Activated naive CD4-positive, alpha-beta T cell treated with anti-CD3 and anti-CD28 coated beads, Interleukin-2, amount 10 ng/mL, durations not matched to agents 7 days and 5 days (primary cell): ENCODE data around the gene HPCAL4.

Experiments used
- CTCF ChIA-PET: fragments of 350-600 bp; sonication (Branson Sonifier 250); formaldehyde crosslinking; loops from one replicate; lab custom pipeline; 2021; ENCODE audit warnings: antibody characterized with exemption; lab: Charles Lee
- DNase-seq: peaks from one replicate; pipeline ENCODE4 v3.0.0-alpha.2; 2020
- H3K27ac Mint-ChIP-seq: one replicate; pipeline ENCODE4 v1.8.0; 2021; ENCODE audit warnings: mild to moderate bottlenecking, moderate library complexity, mixed read lengths
- H3K27me3 Mint-ChIP-seq: one replicate; pipeline ENCODE4 v1.8.0; 2021; ENCODE audit warnings: mild to moderate bottlenecking, mixed read lengths
- H3K36me3 Mint-ChIP-seq: one replicate; pipeline ENCODE4 v1.8.0; 2021; ENCODE audit warnings: mixed read lengths
- H3K4me1 Mint-ChIP-seq: one replicate; pipeline ENCODE4 v1.8.0; 2021; ENCODE audit warnings: mixed read lengths
- H3K4me3 Mint-ChIP-seq: one replicate; pipeline ENCODE4 v1.8.0; 2021; ENCODE audit warnings: mild to moderate bottlenecking, moderate library complexity, mixed read lengths
- H3K9me3 Mint-ChIP-seq: one replicate; pipeline ENCODE4 v1.8.0; 2021; ENCODE audit warnings: mixed read lengths

The HPCAL4 gene

GRCh38 chr1:39691383-39692151 is at the start of gene HPCAL4:
Gene HPCAL4, minus strand, starts transcription at chr1:39691433. Its CDS starts 6,830 bp downstream, at chr1:39684603.
- DNase-seq, result peak; percentile 93
- Mint-ChIP-seq H3K27ac (no peak within 1 kb of the TSS), H3K4me1 (peaks cover 30% of the 10 kb centered on the region), H3K36me3 (no peaks in the 10 kb centered on the region), H3K4me3 (peak within 1 kb of the TSS; percentile 77), H3K9me3 (no peaks in the 10 kb centered on the region), H3K27me3 (peaks cover 91% of the 10 kb centered on the region)
- CTCF ChIA-PET, result interaction anchor here (0.6 to 5.8 kb wide), 5 partner anchors 12 to 109 kb away, joined by 3 to 18 read pairs (median 3); no protein-coding TSS in a partner anchor

DNA sequence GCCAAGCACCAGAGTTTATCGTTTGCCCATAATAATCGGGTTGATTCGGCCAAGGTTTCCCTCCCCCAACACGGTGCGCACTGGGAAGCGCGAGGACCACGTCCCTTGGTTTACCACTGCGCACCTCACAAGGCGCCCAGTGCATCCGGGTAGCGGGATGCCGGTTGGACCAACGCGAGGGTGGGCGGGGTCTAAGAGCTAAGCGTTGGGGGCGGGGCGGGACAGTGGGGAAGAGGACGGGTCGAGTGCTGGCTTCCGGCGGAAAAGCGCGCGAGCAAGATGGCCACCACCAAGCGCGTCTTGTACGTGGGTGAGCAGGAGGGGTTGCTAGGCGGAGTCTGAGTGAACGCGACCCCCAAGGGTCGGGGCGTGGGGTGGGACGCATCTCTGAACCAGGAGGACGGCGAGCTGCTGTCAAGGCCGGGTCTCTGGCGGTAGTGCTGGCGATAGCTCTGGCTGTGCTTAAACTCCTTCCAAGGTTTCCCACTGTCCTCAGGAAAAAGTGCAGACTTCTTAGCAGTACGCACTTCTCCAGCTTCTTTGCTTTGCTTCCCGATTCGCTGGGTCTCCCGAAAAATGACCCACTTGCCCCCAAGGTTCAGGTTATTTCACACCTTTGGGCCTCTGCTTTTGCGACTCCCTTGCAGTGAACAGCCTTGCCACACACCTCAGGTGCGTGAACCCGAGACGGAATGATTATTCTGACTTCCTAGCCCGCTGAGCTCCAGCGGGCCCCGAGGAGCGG is 47.6 kb upstream of the HPCAL4 start, which contains the start of gene PPIE:
Gene PPIE, plus strand, starts transcription at position 261 of the 745 bp plus-strand sequence. Its CDS starts 19 bp downstream, at position 280.
- peak within 1 kb of the TSS; percentile 95 for H3K27ac Mint-ChIP-seq
- peak; percentile 98 for DNase-seq
- H3K36me3 Mint-ChIP-seq, result peaks cover 34% of the 10 kb centered on the region
- peaks cover 15% of the 10 kb centered on the region for H3K27me3 Mint-ChIP-seq
- CTCF ChIA-PET, result interaction anchor here (1.0 to 1.8 kb wide), 4 partner anchors 19 to 133 kb away, joined by 3 to 5 read pairs (median 4); no protein-coding TSS in a partner anchor
- H3K9me3 Mint-ChIP-seq, result peaks cover 6% of the 10 kb centered on the region
- peaks cover 37% of the 10 kb centered on the region for H3K4me1 Mint-ChIP-seq
- H3K4me3 Mint-ChIP-seq, result peak within 1 kb of the TSS; percentile 99

DNA sequence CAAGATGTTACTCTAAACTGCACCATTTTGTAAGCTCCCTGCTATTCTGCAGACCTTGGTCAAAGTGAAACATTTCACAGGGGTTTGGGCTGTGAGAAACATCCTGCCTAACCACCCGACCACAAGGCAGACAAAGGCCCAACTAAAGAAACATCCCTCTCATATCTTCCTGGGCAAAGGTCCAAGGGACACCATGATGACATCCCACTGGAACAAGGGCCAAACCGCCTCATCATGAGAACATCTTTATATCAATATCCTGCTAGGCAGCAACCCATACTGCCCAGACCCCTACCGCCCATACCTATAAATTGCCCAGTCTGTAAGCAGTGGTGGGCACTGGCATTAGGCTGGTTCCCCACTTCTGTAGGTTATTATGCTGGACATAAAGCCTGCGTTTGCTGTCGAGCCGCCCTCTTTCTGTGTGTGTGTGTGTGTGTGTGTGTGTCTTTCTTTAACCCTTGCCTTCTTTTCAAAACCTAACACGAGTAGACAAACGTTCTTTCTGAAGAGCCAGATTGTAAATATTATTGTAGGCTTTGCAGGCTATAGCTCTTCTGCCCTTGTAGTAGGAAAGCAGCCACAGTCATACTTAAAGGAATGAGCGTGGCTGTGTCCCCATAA is 46.4 kb upstream of the HPCAL4 start:
- CTCF ChIA-PET, result interaction anchor here (1.5 kb wide), 1 partner anchor 17 kb away, joined by 3 read pairs; no protein-coding TSS in a partner anchor
- peaks cover 37% of the 10 kb centered on the region for H3K4me1 Mint-ChIP-seq
- H3K4me3 Mint-ChIP-seq, result peak overlapping the region; percentile 34
- peaks cover 24% of the 10 kb centered on the region for H3K27me3 Mint-ChIP-seq
- H3K36me3 Mint-ChIP-seq, result peaks cover 26% of the 10 kb centered on the region
- H3K27ac Mint-ChIP-seq, result no peak overlapping the region
- peaks cover 6% of the 10 kb centered on the region for H3K9me3 Mint-ChIP-seq
- DNase-seq, result no peak

DNA sequence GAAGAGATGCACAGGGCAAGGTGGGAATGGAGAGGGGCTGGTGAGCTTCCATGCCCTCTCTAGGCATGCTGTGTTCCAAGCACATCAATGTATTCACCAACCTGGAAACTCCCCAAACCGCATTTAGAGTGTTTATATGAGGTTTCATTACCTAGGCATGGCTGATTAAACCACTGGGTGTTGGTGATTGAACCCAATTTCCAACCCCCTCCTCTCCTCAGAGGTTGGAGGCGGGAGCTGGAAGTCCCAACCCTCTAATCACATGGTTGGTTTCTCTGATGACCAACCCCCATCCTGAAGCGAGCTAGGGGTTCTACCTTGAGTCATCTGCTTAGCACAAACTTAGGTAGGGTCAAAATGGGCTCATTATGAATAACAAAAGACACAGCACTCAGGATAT is 44.5 kb upstream of the HPCAL4 start:
- DNase-seq, result no peak

DNA sequence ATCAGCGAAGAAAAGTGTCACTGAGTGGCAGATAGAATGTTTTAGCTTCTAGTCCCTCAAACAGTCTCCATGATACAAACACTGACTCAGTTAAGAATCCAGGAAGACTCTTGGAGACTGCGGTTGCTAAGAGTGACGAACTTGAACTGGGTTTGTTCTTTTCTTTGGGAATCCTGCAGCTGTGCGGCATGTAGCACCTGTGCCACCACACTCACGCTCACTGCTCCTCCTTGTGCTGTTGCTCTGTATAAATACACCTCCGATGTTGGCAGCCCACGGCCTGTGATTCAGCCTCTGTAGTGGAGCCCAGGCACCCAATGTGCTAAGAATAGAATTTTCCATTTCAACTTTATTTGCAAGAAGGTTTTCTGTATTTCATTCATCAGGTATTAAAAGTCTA is 41.9 kb upstream of the HPCAL4 start:
- H3K27me3 Mint-ChIP-seq, result peaks cover 53% of the 10 kb centered on the region
- H3K4me3 Mint-ChIP-seq, result no peak overlapping the region

More for the DNA sequence above, 44.5 kb upstream of the HPCAL4 start:
- Mint-ChIP-seq H3K4me3 (no peak overlapping the region), H3K27ac (no peak overlapping the region), H3K27me3 (peaks cover 30% of the 10 kb centered on the region), H3K36me3 (peaks cover 13% of the 10 kb centered on the region), H3K4me1 (peaks cover 34% of the 10 kb centered on the region), H3K9me3 (peaks cover 6% of the 10 kb centered on the region)
- CTCF ChIA-PET, result no interaction called here

GRCh38 chr1:39732730-39733129 is 41.5 kb upstream of the HPCAL4 start:
- DNase-seq, result no peak
- CTCF ChIA-PET, result no interaction called here
- H3K4me3 Mint-ChIP-seq, result no peak overlapping the region
- no peaks in the 10 kb centered on the region for H3K36me3 Mint-ChIP-seq
- peaks cover 18% of the 10 kb centered on the region for H3K4me1 Mint-ChIP-seq
- H3K27ac Mint-ChIP-seq, result no peak overlapping the region
- H3K9me3 Mint-ChIP-seq, result peaks cover 2% of the 10 kb centered on the region
- peaks cover 57% of the 10 kb centered on the region for H3K27me3 Mint-ChIP-seq

More for the DNA sequence above, 41.9 kb upstream of the HPCAL4 start:
- Mint-ChIP-seq H3K9me3 (peaks cover 2% of the 10 kb centered on the region), H3K27ac (no peak overlapping the region), H3K4me1 (peaks cover 17% of the 10 kb centered on the region), H3K36me3 (no peaks in the 10 kb centered on the region)
- no peak for DNase-seq
- CTCF ChIA-PET, result no interaction called here

- H3K4me3 Mint-ChIP-seq, result no peak overlapping the region
- peaks cover 13% of the 10 kb centered on the region for H3K4me1 Mint-ChIP-seq
- CTCF ChIA-PET, result no interaction called here
- H3K9me3 Mint-ChIP-seq, result no peaks in the 10 kb centered on the region
- no peaks in the 10 kb centered on the region for H3K36me3 Mint-ChIP-seq
- peaks cover 75% of the 10 kb centered on the region for H3K27me3 Mint-ChIP-seq
- H3K27ac Mint-ChIP-seq, result no peak overlapping the region
- DNase-seq, result no peak
Measured at GRCh38 chr1:39729842-39730241, 38.6 kb upstream of the HPCAL4 start.

GRCh38 chr1:39729030-39729429 is 37.8 kb upstream of the HPCAL4 start:
- H3K27me3 Mint-ChIP-seq, result peaks cover 78% of the 10 kb centered on the region
- no peaks in the 10 kb centered on the region for H3K36me3 Mint-ChIP-seq

DNA sequence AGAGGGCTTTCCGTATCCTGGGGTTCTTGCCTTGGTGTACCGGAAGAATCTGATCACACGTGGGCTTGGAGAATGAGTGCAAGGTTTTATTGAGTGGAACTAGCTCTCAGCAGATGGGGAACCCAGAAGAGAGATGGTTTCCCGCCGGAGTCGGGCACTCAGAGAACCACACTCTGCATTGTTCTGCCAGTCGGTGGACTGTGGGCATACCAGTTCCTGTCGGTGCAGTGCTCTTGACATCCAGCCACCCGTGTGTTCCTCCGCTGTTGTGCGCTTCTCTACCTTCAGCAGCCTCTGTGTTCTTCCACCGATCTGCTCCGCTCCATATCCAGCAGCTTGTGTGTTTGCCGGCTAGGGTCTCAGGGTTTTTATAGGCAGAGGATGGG is 36.7 kb upstream of the HPCAL4 start:
- Mint-ChIP-seq H3K27me3 (peaks cover 70% of the 10 kb centered on the region), H3K9me3 (no peaks in the 10 kb centered on the region), H3K36me3 (no peaks in the 10 kb centered on the region), H3K4me3 (no peak overlapping the region), H3K4me1 (peaks cover 13% of the 10 kb centered on the region), H3K27ac (no peak overlapping the region)
- DNase-seq, result no peak
- CTCF ChIA-PET, result interaction anchor here (1.5 kb wide), 1 partner anchor 15 kb away, joined by 3 read pairs; no protein-coding TSS in a partner anchor

More at GRCh38 chr1:39729030-39729429, 37.8 kb upstream of the HPCAL4 start:
- H3K4me1 Mint-ChIP-seq, result peaks cover 13% of the 10 kb centered on the region
- DNase-seq, result no peak
- no peaks in the 10 kb centered on the region for H3K9me3 Mint-ChIP-seq
- no peak overlapping the region for H3K4me3 Mint-ChIP-seq
- CTCF ChIA-PET, result interaction anchor here (1.5 kb wide), 1 partner anchor 14 kb away, joined by 3 read pairs; no protein-coding TSS in a partner anchor
- no peak overlapping the region for H3K27ac Mint-ChIP-seq

- H3K9me3 Mint-ChIP-seq, result no peaks in the 10 kb centered on the region
- no peak overlapping the region for H3K27ac Mint-ChIP-seq
- CTCF ChIA-PET, result interaction anchor here (0.9 kb wide), 1 partner anchor 121 kb away, joined by 3 read pairs; no protein-coding TSS in a partner anchor
- H3K4me3 Mint-ChIP-seq, result no peak overlapping the region
- DNase-seq, result no peak
- no peaks in the 10 kb centered on the region for H3K36me3 Mint-ChIP-seq
- H3K4me1 Mint-ChIP-seq, result peaks cover 13% of the 10 kb centered on the region
- peaks cover 68% of the 10 kb centered on the region for H3K27me3 Mint-ChIP-seq
Measured at GRCh38 chr1:39727221-39727931, 36.1 kb upstream of the HPCAL4 start.

DNA sequence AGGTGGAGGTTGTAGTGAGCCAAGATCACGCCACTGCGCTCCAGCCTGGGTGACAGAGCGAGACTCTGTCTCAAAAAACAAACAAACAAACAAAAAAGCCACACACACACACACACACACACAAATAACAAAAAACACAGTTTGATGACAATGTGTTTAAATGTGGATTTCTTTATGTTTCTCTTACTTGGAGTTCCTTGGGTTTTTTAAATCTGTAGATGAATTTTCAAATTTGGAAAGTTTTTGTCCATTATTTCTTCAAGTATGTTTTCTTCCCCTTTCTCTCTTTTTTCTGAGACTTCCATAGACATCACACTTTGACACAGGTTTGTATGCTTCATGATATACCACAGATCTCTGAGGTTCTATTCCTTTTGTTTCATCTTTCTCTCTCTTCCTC is 35.4 kb upstream of the HPCAL4 start:
- no peak for DNase-seq
- Mint-ChIP-seq H3K4me1 (peaks cover 13% of the 10 kb centered on the region), H3K27me3 (peaks cover 68% of the 10 kb centered on the region), H3K27ac (no peak overlapping the region), H3K36me3 (no peaks in the 10 kb centered on the region), H3K4me3 (no peak overlapping the region), H3K9me3 (no peaks in the 10 kb centered on the region)
- CTCF ChIA-PET, result interaction anchor here (0.6 to 0.9 kb wide), 2 partner anchors 79 to 120 kb away, joined by 3 read pairs; no protein-coding TSS in a partner anchor

DNA sequence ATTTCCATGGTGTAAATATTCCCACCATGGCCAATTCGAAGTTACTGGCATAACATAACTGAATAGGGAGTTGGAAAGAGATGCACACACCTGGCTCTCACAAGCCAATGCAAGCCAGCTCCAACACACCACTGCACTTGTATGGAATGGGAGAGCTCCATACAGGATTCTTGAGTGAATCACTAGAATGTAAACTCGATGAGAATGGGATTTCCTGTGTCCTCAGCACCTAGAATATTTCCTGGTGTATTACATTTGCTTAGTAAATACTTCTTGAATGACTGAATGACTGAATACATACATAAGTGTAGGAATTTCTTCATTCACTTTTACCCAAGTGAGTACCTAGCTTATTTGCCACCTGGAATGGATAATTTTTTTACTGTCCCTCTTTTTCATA is 31.3 kb upstream of the HPCAL4 start:
- DNase-seq, result no peak
- H3K27ac Mint-ChIP-seq, result no peak overlapping the region
- CTCF ChIA-PET, result interaction anchor here (1.0 to 1.2 kb wide), 3 partner anchors 50 to 55 kb away, joined by 3 to 4 read pairs (median 3); no protein-coding TSS in a partner anchor
- H3K9me3 Mint-ChIP-seq, result no peaks in the 10 kb centered on the region
- no peak overlapping the region for H3K4me3 Mint-ChIP-seq
- no peaks in the 10 kb centered on the region for H3K36me3 Mint-ChIP-seq
- H3K4me1 Mint-ChIP-seq, result peaks cover 3% of the 10 kb centered on the region
- H3K27me3 Mint-ChIP-seq, result peaks cover 56% of the 10 kb centered on the region

DNA sequence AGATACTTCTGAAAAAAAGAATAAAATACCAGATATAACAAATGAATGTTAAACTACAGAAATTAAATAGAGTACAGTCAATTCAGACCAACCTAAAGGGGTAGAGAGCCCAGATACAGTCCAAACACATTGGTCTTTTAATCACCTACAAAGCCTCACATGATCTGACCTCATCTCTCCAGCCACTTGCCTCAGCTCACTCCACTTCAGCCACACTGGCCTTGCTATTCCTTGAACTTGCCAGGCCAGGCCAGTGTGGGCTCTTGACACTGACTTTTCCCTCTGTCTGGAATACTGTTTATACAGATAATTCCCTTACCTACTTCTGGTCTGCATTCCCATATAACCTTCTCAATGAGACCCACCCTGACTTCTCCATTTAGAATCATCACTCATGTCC is 30.4 kb upstream of the HPCAL4 start:
- Mint-ChIP-seq H3K36me3 (no peaks in the 10 kb centered on the region), H3K9me3 (no peaks in the 10 kb centered on the region), H3K27ac (no peak overlapping the region), H3K4me3 (no peak overlapping the region), H3K27me3 (peaks cover 53% of the 10 kb centered on the region), H3K4me1 (no peaks in the 10 kb centered on the region)
- CTCF ChIA-PET, result interaction anchor here (1.0 to 2.2 kb wide), 3 partner anchors 49 to 64 kb away, joined by 3 to 8 read pairs (median 4); no protein-coding TSS in a partner anchor
- DNase-seq, result no peak
